Sigmoid colon (tissue), 7 donors: ENCODE data around the gene ASH1L. TPM values are rescaled to one million over a fixed set of nuclear protein-coding genes. Genes with fewer than 3 reads are reported as not detected.

ENCODE experiments used
- DNase-seq: peaks from one replicate; pipeline ENCODE4 v3.0.0-alpha.2; 2019
- H3K27ac ChIP-seq, 4 donors: fragments of 200-600 bp; sonication (generic); one replicate each; pipeline ENCODE4 v1.5.1; 2016 to 2019; ENCODE audit warnings: mild to moderate bottlenecking in 1 of 4
- H3K27me3 ChIP-seq, 3 donors: fragments of 200-600 bp; sonication (generic); one replicate each; pipeline ENCODE4 v1.5.1; 2019; ENCODE audit warnings: mild to moderate bottlenecking in 1 of 3
- H3K36me3 ChIP-seq, 4 donors: fragments of 200-600 bp; sonication (generic); one replicate each; pipeline ENCODE4 v1.5.1; 2016 to 2019
- H3K4me1 ChIP-seq, 4 donors: fragments of 200-600 bp; sonication (generic); one replicate each; pipeline ENCODE4 v1.5.1; 2017 to 2019
- H3K4me3 ChIP-seq, 4 donors: fragments of 200-600 bp; sonication (generic); one replicate each; pipeline ENCODE4 v1.5.1; 2017 to 2019; ENCODE audit warnings: mild to moderate bottlenecking in 2 of 4, moderate library complexity in 1 of 4
- H3K9me3 ChIP-seq, 4 donors: fragments of 200-600 bp in 3 of 4; sonication (generic) in 3 of 4; one replicate each; pipeline versions ENCODE4 v1.5.1 to v1.6.1; 2013 to 2019
- CTCF ChIP-seq, 4 experiments: fragments of 450-650 bp in 3 of 4; fragments of 200-600 bp in 1 of 4; IDR thresholded peaks; one replicate each; pipeline ENCODE4 v1.5.1; 2016 to 2019; ENCODE audit warnings: antibody characterized with exemption in 4 of 4, mild to moderate bottlenecking in 3 of 4, moderate library complexity in 2 of 4
- EP300 ChIP-seq, 4 donors: sonication (generic); formaldehyde crosslinking; IDR thresholded peaks; one replicate each; pipeline ENCODE4 v1.6.1; 2017; ENCODE audit warnings: antibody characterized with exemption in 4 of 4
- POLR2A ChIP-seq, 2 donors: fragments of 450-650 bp; IDR thresholded peaks; one replicate each; pipeline ENCODE4 v1.6.1; 2016; ENCODE audit warnings: antibody characterized with exemption in 2 of 2, mild to moderate bottlenecking in 2 of 2, moderate library complexity in 2 of 2
- POLR2AphosphoS5 ChIP-seq, 4 donors: sonication (generic); formaldehyde crosslinking; IDR thresholded peaks; one replicate each; pipeline ENCODE4 v1.6.1; 2017; ENCODE audit warnings: antibody characterized with exemption in 4 of 4
- WGBS, 2 donors: extraction: QIAGEN DNeasy Blood & Tissue Kit; methylation state at CpG; one replicate each; pipeline ENCODE4 v1.1.7; 2013; 5-methylcytosine and 5-hydroxymethylcytosine counted together
- intact Hi-C: fragments of 100-400 bp; cut with DNase I; formaldehyde crosslinking; loops from one replicate; pipeline ENCODE4 v1.15.1; 2023
- polyA plus RNA-seq, 3 donors: library from polyadenylated mRNA; stranded (reverse); fragments of 200-250 nt; gene quantifications; one replicate each; pipeline ENCODE4 v1.2.3, GENCODE V29; 2013
- total RNA-seq, 4 donors: library from RNA; depleted of rRNA; stranded (reverse); fragments of >200 nt; gene quantifications; one replicate each; pipeline ENCODE4 v1.1.0, GENCODE V29; 2016
- donor health status: healthy with polysubstance abuse.
- donor health status: Bipolar disorder and iron deficiency.
- donor health status: healthy.

ASH1L gene
- total and polyA plus RNA-seq, 7 donors: 4.2 to 70.6 (median 62.4) TPM

GRCh38 chr1:155308493-155309422, 253.8 kb downstream of the ASH1L start, which contains the start of gene FDPS:
Gene FDPS, plus strand, starts transcription at chr1:155308866. Its CDS starts 924 bp downstream, at chr1:155309790.
- no peaks in the 10 kb centered on the region for H3K27me3 ChIP-seq
- peak; percentile 100 for DNase-seq
- intact Hi-C loops: loop anchor here (2.0 kb wide), 1 partner anchor 54 kb away; the partner anchor contains the start of gene ENTREP3

GRCh38 chr1:155307247-155307740, 255.3 kb downstream of the ASH1L start:
- WGBS, 2 donors: 59 to 82% methylated on average over 6 of the region's 6 CpGs
- Histone ChIP-seq H3K4me3 (no peak overlapping the region), H3K9me3 (no peaks in the 10 kb centered on the region), H3K27me3 (no peaks in the 10 kb centered on the region), H3K36me3 (peaks cover 0 to 12% (median 0%) of the 10 kb centered on the region in 4 donors), H3K27ac (peak overlapping the region in 1 of 4 donors; percentile 88), H3K4me1 (peaks cover 0 to 26% (median 19%) of the 10 kb centered on the region in 4 donors)
- TF ChIP-seq POLR2A (IDR thresholded peaks at IDR 0.05) (no peak), POLR2AphosphoS5 (IDR thresholded peaks at IDR 0.05) (no peak), CTCF (IDR thresholded peaks at IDR 0.05) (peak in 2 of 4 experiments; percentile 11 to 27), EP300 (IDR thresholded peaks at IDR 0.05) (no peak)
- DNase-seq: no peak
- intact Hi-C loops: loop anchor here (2.0 kb wide), 1 partner anchor 28 kb away; no protein-coding TSS in a partner anchor

More at GRCh38 chr1:155308493-155309422, 253.8 kb downstream of the ASH1L start, which contains the start of gene FDPS:
- peaks cover 0 to 26% (median 19%) of the 10 kb centered on the region in 4 donors for H3K4me1 ChIP-seq
- peak within 1 kb of the TSS; percentile 57 to 89 (median 78) for H3K4me3 ChIP-seq
- peak within 1 kb of the TSS; percentile 88 to 91 (median 90) for H3K27ac ChIP-seq
- no peaks in the 10 kb centered on the region for H3K9me3 ChIP-seq
- peaks cover 0 to 27% (median 3%) of the 10 kb centered on the region in 4 donors for H3K36me3 ChIP-seq
- TF ChIP-seq POLR2A (IDR thresholded peaks at IDR 0.05) (peak; percentile 31 to 66), CTCF (IDR thresholded peaks at IDR 0.05) (peak in 2 of 4 experiments; percentile 18 to 29), POLR2AphosphoS5 (IDR thresholded peaks at IDR 0.05) (peak; percentile 80 to 94 (median 87)), EP300 (IDR thresholded peaks at IDR 0.05) (no peak)
- WGBS, 2 donors: 0% methylated on average over 51 of the region's 51 CpGs

- TF ChIP-seq POLR2AphosphoS5 (IDR thresholded peaks at IDR 0.05) (no peak), CTCF (IDR thresholded peaks at IDR 0.05) (no peak), EP300 (IDR thresholded peaks at IDR 0.05) (no peak), POLR2A (IDR thresholded peaks at IDR 0.05) (no peak)
- intact Hi-C loops: loop anchor here (2.0 kb wide), 1 partner anchor 27 kb away; no protein-coding TSS in a partner anchor
- no peak for DNase-seq
- no peaks in the 10 kb centered on the region for H3K9me3 ChIP-seq
- H3K4me3 ChIP-seq: no peak overlapping the region
- H3K36me3 ChIP-seq: peaks cover 0 to 4% (median 0%) of the 10 kb centered on the region in 4 donors
- H3K27me3 ChIP-seq: no peaks in the 10 kb centered on the region
- no peak overlapping the region for H3K27ac ChIP-seq
- WGBS, 2 donors: 73 to 80% methylated on average over 7 of the region's 7 CpGs
- peaks cover 0 to 25% (median 19%) of the 10 kb centered on the region in 4 donors for H3K4me1 ChIP-seq
Measured at GRCh38 chr1:155305881-155306391, 256.7 kb downstream of the ASH1L start.

- DNase-seq: no peak
- no peaks in the 10 kb centered on the region for H3K9me3 ChIP-seq
- H3K27me3 ChIP-seq: no peaks in the 10 kb centered on the region
- no peak overlapping the region for H3K4me3 ChIP-seq
- intact Hi-C loops: no loop called here
- H3K4me1 ChIP-seq: peaks cover 0 to 16% (median 9%) of the 10 kb centered on the region in 4 donors
- no peaks in the 10 kb centered on the region for H3K36me3 ChIP-seq
- no peak overlapping the region for H3K27ac ChIP-seq
- WGBS, 2 donors: 29 to 71% methylated on average over 11 of the region's 11 CpGs
- TF ChIP-seq POLR2AphosphoS5 (IDR thresholded peaks at IDR 0.05) (no peak), EP300 (IDR thresholded peaks at IDR 0.05) (no peak), POLR2A (IDR thresholded peaks at IDR 0.05) (no peak), CTCF (IDR thresholded peaks at IDR 0.05) (no peak)
Measured at GRCh38 chr1:155304558-155305063, 258.0 kb downstream of the ASH1L start.
